SK-N-SH (cell line): ENCODE results near the gene RALA. TPM values are rescaled to one million over a fixed set of nuclear protein-coding genes. Genes with fewer than 3 reads are reported as not detected.

Experiments used
- CTCF ChIA-PET: fragments of 300-600, 350-600 bp; formaldehyde crosslinking; extraction: SDS; loops from one replicate; lab custom pipeline; 2021; lab: Yijun Ruan, JAX
- POLR2A ChIA-PET: fragments of 350-600 bp; sonication (Branson Sonifier 250); formaldehyde crosslinking; extraction: SDS; loops from one replicate; lab custom pipeline; 2020; ENCODE audit warnings: antibody characterized with exemption, inconsistent platforms; lab: Yijun Ruan, JAX
- DNase-seq: peaks from one replicate; pipeline ENCODE4 v3.0.0; 2012
- H2AFZ ChIP-seq: fragments of 200-600 bp; sonication (generic); 2 replicates; pipeline ENCODE4 v1.8.1; 2016; ENCODE audit warnings: antibody characterized with exemption, mild to moderate bottlenecking, low read depth
- H3F3A ChIP-seq: fragments of 200-600 bp; sonication (generic); replicated peaks from 2 replicates; pipeline ENCODE3; 2016; ENCODE audit warnings: antibody characterized with exemption, mild to moderate bottlenecking; ENCODE audit not compliant: insufficient read depth
- H3K27ac ChIP-seq, 2 experiments: fragments of 200-500 bp in 1 of 2; fragments of 200-600 bp in 1 of 2; sonication (Bioruptor generic) in 1 of 2; sonication (generic), shearing (Covaris generic) in 1 of 2; 2 replicates each; pipeline versions ENCODE4 v1.5.1 to v1.6.1; 2014 to 2016; ENCODE audit warnings: low read depth in 2 of 2, inconsistent platforms in 1 of 2, low read length in 1 of 2, mild to moderate bottlenecking in 1 of 2, mixed read lengths in 1 of 2
- H3K27me3 ChIP-seq: fragments of 200-600 bp; sonication (generic), shearing (Covaris generic); 2 replicates; pipeline ENCODE4 v1.6.1; 2016; ENCODE audit warnings: mixed run types; ENCODE audit not compliant: insufficient read depth
- H3K36me3 ChIP-seq, 2 experiments: fragments of 200-500 bp in 1 of 2; fragments of 200-600 bp in 1 of 2; sonication (Bioruptor generic) in 1 of 2; sonication (generic) in 1 of 2; replicated peaks in 1 of 2; 2 replicates each; pipeline versions ENCODE3 to v1.5.1; 2014 to 2016; ENCODE audit warnings: low read length in 1 of 2, mild to moderate bottlenecking in 1 of 2; ENCODE audit not compliant: insufficient read depth in 2 of 2, control insufficient read depth in 1 of 2
- H3K4me1 ChIP-seq, 2 experiments: fragments of 200-500 bp in 1 of 2; fragments of 200-600 bp in 1 of 2; sonication (Bioruptor generic) in 1 of 2; sonication (generic), shearing (Covaris generic) in 1 of 2; 2 replicates each; pipeline versions ENCODE4 v1.5.1 to v1.6.1; 2014 to 2016; ENCODE audit warnings: low read depth in 1 of 2, low read length in 1 of 2, mixed run types in 1 of 2; ENCODE audit not compliant: insufficient read depth in 2 of 2, control insufficient read depth in 1 of 2
- H3K4me2 ChIP-seq: fragments of 200-600 bp; sonication (generic), shearing (Covaris generic); 2 replicates; pipeline ENCODE4 v1.6.1; 2017; ENCODE audit warnings: mixed run types
- H3K4me3 ChIP-seq, 2 experiments: fragments of 200-500 bp in 1 of 2; fragments of 200-600 bp in 1 of 2; sonication (Bioruptor generic) in 1 of 2; sonication (generic), shearing (Covaris generic) in 1 of 2; 2 replicates each; pipeline versions ENCODE4 v1.5.1 to v1.8.1; 2014 to 2016; ENCODE audit warnings: low read depth in 2 of 2, inconsistent platforms in 1 of 2, low read length in 1 of 2, mild to moderate bottlenecking in 1 of 2, mixed read lengths in 1 of 2, moderate library complexity in 1 of 2
- H3K79me2 ChIP-seq: fragments of 200-600 bp; sonication (generic); 2 replicates; pipeline ENCODE4 v1.8.1; 2017; ENCODE audit warnings: mild to moderate bottlenecking; ENCODE audit not compliant: insufficient read depth
- H3K9ac ChIP-seq: fragments of 200-600 bp; sonication (generic); 2 replicates; pipeline ENCODE4 v1.6.1; 2017; ENCODE audit warnings: mixed run types
- H3K9me2 ChIP-seq: fragments of 200-600 bp; sonication (generic); 2 replicates; pipeline ENCODE4 v1.6.1; 2017; ENCODE audit warnings: mixed run types
- H3K9me3 ChIP-seq: fragments of 200-600 bp; sonication (generic); 2 replicates; pipeline ENCODE4 v1.6.1; 2017; ENCODE audit warnings: mixed run types, mild to moderate bottlenecking, moderate library complexity
- H4K20me1 ChIP-seq: fragments of 200-600 bp; sonication (generic); 2 replicates; pipeline ENCODE4 v1.6.1; 2017; ENCODE audit warnings: mild to moderate bottlenecking, mixed run types; ENCODE audit not compliant: insufficient read depth
- CHD2 ChIP-seq: fragments of 150-350 bp; IDR thresholded peaks from 2 replicates; pipeline ENCODE4 v1.6.1; 2018; ENCODE audit warnings: low read length; ENCODE audit not compliant: partially characterized antibody
- ELF1 ChIP-seq: IDR thresholded peaks from 2 replicates; pipeline ENCODE4 v1.4.0; 2012
- EP300 ChIP-seq, 2 experiments: IDR thresholded peaks; 2 replicates each; pipeline versions ENCODE4 v1.4.0 to v1.6.1; 2012; ENCODE audit warnings: borderline replicate concordance in 1 of 2, low read depth in 1 of 2, low read length in 1 of 2
- FOSL2 ChIP-seq: IDR thresholded peaks from 2 replicates; pipeline ENCODE4 v1.4.0; 2012; ENCODE audit warnings: low read depth, mild to moderate bottlenecking, moderate library complexity, borderline replicate concordance
- FOXJ3 ChIP-seq: sonication (generic); formaldehyde crosslinking; IDR thresholded peaks from 2 replicates; pipeline ENCODE4 v1.5.1; 2020; ENCODE audit warnings: mild to moderate bottlenecking, missing genetic modification reagents
- FOXM1 ChIP-seq: IDR thresholded peaks from 2 replicates; pipeline ENCODE4 v1.4.0; 2012; ENCODE audit warnings: low read depth, mild to moderate bottlenecking
- GABPA ChIP-seq: IDR thresholded peaks from 2 replicates; pipeline ENCODE4 v1.4.0; 2012; ENCODE audit warnings: low read depth, mild to moderate bottlenecking
- GATA2 ChIP-seq: sonication (generic); formaldehyde crosslinking; IDR thresholded peaks from 2 replicates; pipeline ENCODE4 v1.5.0; 2020; ENCODE audit warnings: mild to moderate bottlenecking, missing genetic modification reagents
- IRF3 ChIP-seq: fragments of 150-350 bp; IDR thresholded peaks from 2 replicates; pipeline ENCODE4 v1.6.1; 2016; ENCODE audit warnings: mild to moderate bottlenecking, low read depth, low read length
- NFIC ChIP-seq: IDR thresholded peaks from 2 replicates; pipeline ENCODE4 v1.4.0; 2012; ENCODE audit warnings: borderline replicate concordance
- RAD21 ChIP-seq: IDR thresholded peaks from 2 replicates; pipeline ENCODE4 v1.6.1; 2012; ENCODE audit warnings: mild to moderate bottlenecking, low read length
- RCOR1 ChIP-seq: fragments of 150-350 bp; IDR thresholded peaks from 2 replicates; pipeline ENCODE4 v1.6.1; 2017; ENCODE audit warnings: antibody characterized with exemption, low read length
- RFX5 ChIP-seq: IDR thresholded peaks from 2 replicates; pipeline ENCODE4 v1.6.1; 2012; ENCODE audit warnings: mild to moderate bottlenecking, improper control_type of control experiment, low read length
- SMC3 ChIP-seq: IDR thresholded peaks from 2 replicates; pipeline ENCODE4 v1.6.1; 2012; ENCODE audit warnings: low read depth, low read length, improper control_type of control experiment
- TCF12 ChIP-seq: IDR thresholded peaks from 2 replicates; pipeline ENCODE4 v1.4.0; 2012
- YY1 ChIP-seq: IDR thresholded peaks from 2 replicates; pipeline ENCODE4 v1.4.0; 2012; ENCODE audit warnings: low read depth, mild to moderate bottlenecking
- WGBS: methylation state at CpG from one replicate; pipeline ENCODE4 v1.1.6; 2017; ENCODE audit warnings: low lambda C conversion rate; 5-methylcytosine and 5-hydroxymethylcytosine counted together
- polyA plus RNA-seq, 3 experiments: library from polyadenylated mRNA; depleted of rRNA; stranded (reverse); fragments of >200 nt; gene quantifications; 2 replicates each; pipeline ENCODE4 v1.2.3, GENCODE V29; 2012
- TF ChIP-seq, protein P1 (sequence below): IDR thresholded peaks from 2 replicates; pipeline ENCODE4 v1.4.0; 2012; ENCODE audit warnings: low read depth, borderline replicate concordance
- TF ChIP-seq, protein P2 (sequence below): IDR thresholded peaks from 2 replicates; pipeline ENCODE4 v1.4.0; 2012; ENCODE audit warnings: low read depth, borderline replicate concordance
- TF ChIP-seq, protein P3 (sequence below): IDR thresholded peaks from 2 replicates; pipeline ENCODE4 v1.6.1; 2012; ENCODE audit warnings: mild to moderate bottlenecking, low read depth, low read length, moderate library complexity

Gene RALA
- polyA plus RNA-seq, 1 of the 3 experiments (the other 2 are of a cell fraction) = 29.0 TPM

DNA sequence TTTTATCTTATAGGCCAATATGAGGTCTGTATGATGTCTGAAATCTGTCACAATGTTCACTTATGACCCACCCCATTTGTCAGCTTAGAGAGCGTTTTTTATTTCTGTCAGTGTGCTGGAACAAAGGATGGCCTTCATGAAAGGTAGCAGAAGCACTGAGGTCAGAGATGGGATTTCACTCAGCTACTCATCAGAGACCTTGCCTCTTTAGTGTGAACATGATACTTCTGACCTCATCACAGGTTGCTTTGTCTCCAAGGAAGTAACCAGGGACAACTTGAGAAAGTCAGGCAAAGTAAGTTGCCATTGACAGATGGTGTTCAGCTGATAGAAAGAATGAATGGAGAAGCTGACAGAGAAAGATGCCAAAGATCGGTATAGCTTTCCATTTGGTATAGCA lies 40.8 kb upstream of the RALA start:
- Histone ChIP-seq H3K9me2 (no peaks in the 10 kb centered on the region), H2AFZ (no peak overlapping the region), H3K36me3 (peaks cover 0 to 5% of the 10 kb centered on the region in 2 experiments), H3K9ac (no peak overlapping the region), H3K79me2 (no peaks in the 10 kb centered on the region), H3K4me2 (no peak overlapping the region), H4K20me1 (no peaks in the 10 kb centered on the region), H3K4me1 (no peaks in the 10 kb centered on the region), H3K27ac (no peak overlapping the region), H3K9me3 (no peaks in the 10 kb centered on the region), H3K4me3 (no peak overlapping the region), H3F3A (peaks cover 17% of the 10 kb centered on the region), H3K27me3 (no peaks in the 10 kb centered on the region)
- 82% methylated on average over 2 of the region's 2 CpGs for WGBS
- DNase-seq = no peak
- POLR2A ChIA-PET = interaction anchor here (0.9 to 1.0 kb wide), 2 partner anchors 39 to 41 kb away, joined by 3 read pairs; partner anchors contain the start of gene RALA
- CTCF ChIA-PET = interaction anchor here (0.6 to 11.3 kb wide), 8 partner anchors 13 to 470 kb away, joined by 3 to 563 read pairs (median 5); partner anchors contain the start of gene RALA
- TF ChIP-seq RCOR1 = no peak
- no peak for TF ChIP-seq GABPA
- no peak for TF ChIP-seq FOXM1
- TF ChIP-seq ELF1 = no peak
- TF ChIP-seq FOXJ3 = no peak
- no peak for TF ChIP-seq SMC3
- TF ChIP-seq, protein P1, sequence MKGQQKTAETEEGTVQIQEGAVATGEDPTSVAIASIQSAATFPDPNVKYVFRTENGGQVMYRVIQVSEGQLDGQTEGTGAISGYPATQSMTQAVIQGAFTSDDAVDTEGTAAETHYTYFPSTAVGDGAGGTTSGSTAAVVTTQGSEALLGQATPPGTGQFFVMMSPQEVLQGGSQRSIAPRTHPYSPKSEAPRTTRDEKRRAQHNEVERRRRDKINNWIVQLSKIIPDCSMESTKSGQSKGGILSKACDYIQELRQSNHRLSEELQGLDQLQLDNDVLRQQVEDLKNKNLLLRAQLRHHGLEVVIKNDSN = no peak
- no peak for TF ChIP-seq YY1
- no peak for TF ChIP-seq NFIC
- TF ChIP-seq EP300 (IDR thresholded peaks at IDR 0.05; ENCODE audit: borderline replicate concordance in 1 of 2, low read depth in 1 of 2, low read length in 1 of 2) = no peak
- no peak for TF ChIP-seq IRF3
- no peak for TF ChIP-seq RFX5
- TF ChIP-seq TCF12 = no peak
- TF ChIP-seq RAD21 = no peak
- TF ChIP-seq, protein P2, sequence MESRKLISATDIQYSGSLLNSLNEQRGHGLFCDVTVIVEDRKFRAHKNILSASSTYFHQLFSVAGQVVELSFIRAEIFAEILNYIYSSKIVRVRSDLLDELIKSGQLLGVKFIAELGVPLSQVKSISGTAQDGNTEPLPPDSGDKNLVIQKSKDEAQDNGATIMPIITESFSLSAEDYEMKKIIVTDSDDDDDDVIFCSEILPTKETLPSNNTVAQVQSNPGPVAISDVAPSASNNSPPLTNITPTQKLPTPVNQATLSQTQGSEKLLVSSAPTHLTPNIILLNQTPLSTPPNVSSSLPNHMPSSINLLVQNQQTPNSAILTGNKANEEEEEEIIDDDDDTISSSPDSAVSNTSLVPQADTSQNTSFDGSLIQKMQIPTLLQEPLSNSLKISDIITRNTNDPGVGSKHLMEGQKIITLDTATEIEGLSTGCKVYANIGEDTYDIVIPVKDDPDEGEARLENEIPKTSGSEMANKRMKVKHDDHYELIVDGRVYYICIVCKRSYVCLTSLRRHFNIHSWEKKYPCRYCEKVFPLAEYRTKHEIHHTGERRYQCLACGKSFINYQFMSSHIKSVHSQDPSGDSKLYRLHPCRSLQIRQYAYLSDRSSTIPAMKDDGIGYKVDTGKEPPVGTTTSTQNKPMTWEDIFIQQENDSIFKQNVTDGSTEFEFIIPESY = no peak
- TF ChIP-seq, protein P3, sequence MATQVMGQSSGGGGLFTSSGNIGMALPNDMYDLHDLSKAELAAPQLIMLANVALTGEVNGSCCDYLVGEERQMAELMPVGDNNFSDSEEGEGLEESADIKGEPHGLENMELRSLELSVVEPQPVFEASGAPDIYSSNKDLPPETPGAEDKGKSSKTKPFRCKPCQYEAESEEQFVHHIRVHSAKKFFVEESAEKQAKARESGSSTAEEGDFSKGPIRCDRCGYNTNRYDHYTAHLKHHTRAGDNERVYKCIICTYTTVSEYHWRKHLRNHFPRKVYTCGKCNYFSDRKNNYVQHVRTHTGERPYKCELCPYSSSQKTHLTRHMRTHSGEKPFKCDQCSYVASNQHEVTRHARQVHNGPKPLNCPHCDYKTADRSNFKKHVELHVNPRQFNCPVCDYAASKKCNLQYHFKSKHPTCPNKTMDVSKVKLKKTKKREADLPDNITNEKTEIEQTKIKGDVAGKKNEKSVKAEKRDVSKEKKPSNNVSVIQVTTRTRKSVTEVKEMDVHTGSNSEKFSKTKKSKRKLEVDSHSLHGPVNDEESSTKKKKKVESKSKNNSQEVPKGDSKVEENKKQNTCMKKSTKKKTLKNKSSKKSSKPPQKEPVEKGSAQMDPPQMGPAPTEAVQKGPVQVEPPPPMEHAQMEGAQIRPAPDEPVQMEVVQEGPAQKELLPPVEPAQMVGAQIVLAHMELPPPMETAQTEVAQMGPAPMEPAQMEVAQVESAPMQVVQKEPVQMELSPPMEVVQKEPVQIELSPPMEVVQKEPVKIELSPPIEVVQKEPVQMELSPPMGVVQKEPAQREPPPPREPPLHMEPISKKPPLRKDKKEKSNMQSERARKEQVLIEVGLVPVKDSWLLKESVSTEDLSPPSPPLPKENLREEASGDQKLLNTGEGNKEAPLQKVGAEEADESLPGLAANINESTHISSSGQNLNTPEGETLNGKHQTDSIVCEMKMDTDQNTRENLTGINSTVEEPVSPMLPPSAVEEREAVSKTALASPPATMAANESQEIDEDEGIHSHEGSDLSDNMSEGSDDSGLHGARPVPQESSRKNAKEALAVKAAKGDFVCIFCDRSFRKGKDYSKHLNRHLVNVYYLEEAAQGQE = no peak
- TF ChIP-seq GATA2 (CRISPR knock-in tag) = no peak
- no peak for TF ChIP-seq CHD2
- no peak for TF ChIP-seq FOSL2
- TF ChIP-seq, all 33 proteins: peak for 0
